Natural killer cell (primary cell): ENCODE results near the gene PALM. TPM values are rescaled to one million over a fixed set of nuclear protein-coding genes. Genes with fewer than 3 reads are reported as not detected.

Experiments
- ATAC-seq, 3 donors: fragments of 150-1000 bp in 2 of 3; fragments of 200-7000 bp in 1 of 3; cut with Tn5 transposase; 1 replicate in 1 of 3; 2 replicates in 2 of 3; pipeline ENCODE4 v1.10.0; 2021; ENCODE audit warnings: mild to moderate bottlenecking in 2 of 3, moderate library complexity in 2 of 3
- DNase-seq, 2 donors: peaks; one replicate each; pipeline versions ENCODE4 v3.0.0 to v3.0.0-alpha.2; 2013 to 2021; ENCODE audit warnings: mixed read lengths in 1 of 2
- H3K27ac ChIP-seq: one replicate; pipeline ENCODE4 v1.5.1; 2013; ENCODE audit warnings: mild to moderate bottlenecking, low read length
- H3K27me3 ChIP-seq: one replicate; pipeline ENCODE4 v1.6.1; 2013; ENCODE audit warnings: low read length; ENCODE audit not compliant: control insufficient read depth, insufficient read depth
- H3K36me3 ChIP-seq: one replicate; pipeline ENCODE4 v1.6.1; 2013; ENCODE audit warnings: low read length; ENCODE audit not compliant: control insufficient read depth, insufficient read depth
- H3K4me1 ChIP-seq: one replicate; pipeline ENCODE4 v1.6.1; 2013; ENCODE audit warnings: low read length; ENCODE audit not compliant: control insufficient read depth, insufficient read depth
- H3K4me3 ChIP-seq: one replicate; pipeline ENCODE4 v1.5.1; 2013; ENCODE audit warnings: low read length
- H3K9me3 ChIP-seq: one replicate; pipeline ENCODE4 v1.6.1; 2013; ENCODE audit warnings: low read length; ENCODE audit not compliant: control insufficient read depth, insufficient read depth
- H3K27ac Mint-ChIP-seq, 2 donors: one replicate each; pipeline ENCODE4 v1.8.0; 2022; ENCODE audit warnings: mild to moderate bottlenecking in 2 of 2, mixed read lengths in 2 of 2, moderate library complexity in 1 of 2
- H3K27me3 Mint-ChIP-seq, 2 donors: one replicate each; pipeline ENCODE4 v1.8.0; 2022; ENCODE audit warnings: low read depth in 2 of 2, mixed read lengths in 2 of 2
- H3K36me3 Mint-ChIP-seq: one replicate; pipeline ENCODE4 v1.8.0; 2022; ENCODE audit warnings: mixed read lengths
- H3K4me1 Mint-ChIP-seq, 2 donors: one replicate each; pipeline ENCODE4 v1.8.0; 2022; ENCODE audit warnings: mixed read lengths in 2 of 2
- H3K4me3 Mint-ChIP-seq: one replicate; pipeline ENCODE4 v1.8.0; 2022; ENCODE audit warnings: mild to moderate bottlenecking, moderate library complexity, mixed read lengths
- H3K9me3 Mint-ChIP-seq, 2 donors: one replicate each; pipeline ENCODE4 v1.8.0; 2022; ENCODE audit warnings: mixed read lengths in 2 of 2
- WGBS: methylation state at CpG from one replicate; pipeline ENCODE4 v1.1.7; 2013; ENCODE audit warnings: missing lambda C conversion rate; ENCODE audit not compliant: insufficient coverage; 5-methylcytosine and 5-hydroxymethylcytosine counted together
- intact Hi-C: fragments of 100-400 bp; cut with micrococcal nuclease; formaldehyde crosslinking; loops from one replicate; pipeline ENCODE4 v1.14.2; 2022
- total RNA-seq, 4 donors: library from RNA; stranded (reverse); fragments of 120-200 nt in 1 of 4; gene quantifications; one replicate each; pipeline versions ENCODE4 v1.2.3 to v1.2.4, GENCODE V29; 2013 to 2022
- TF ChIP-seq, protein P1 (sequence below): fragments of 200-600 bp; IDR thresholded peaks from one replicate; pipeline ENCODE4 v1.8.0; 2022; ENCODE audit warnings: antibody characterized with exemption

PALM gene
- total RNA-seq, 3 donors from 2014 or later (not counting 1 experiment from before 2014, with no cell fraction given), result 0.59 to 1.0 TPM; not detected in 1

- H3K36me3 Mint-ChIP-seq, result no peaks in the 10 kb centered on the region
- TF ChIP-seq, protein P1, sequence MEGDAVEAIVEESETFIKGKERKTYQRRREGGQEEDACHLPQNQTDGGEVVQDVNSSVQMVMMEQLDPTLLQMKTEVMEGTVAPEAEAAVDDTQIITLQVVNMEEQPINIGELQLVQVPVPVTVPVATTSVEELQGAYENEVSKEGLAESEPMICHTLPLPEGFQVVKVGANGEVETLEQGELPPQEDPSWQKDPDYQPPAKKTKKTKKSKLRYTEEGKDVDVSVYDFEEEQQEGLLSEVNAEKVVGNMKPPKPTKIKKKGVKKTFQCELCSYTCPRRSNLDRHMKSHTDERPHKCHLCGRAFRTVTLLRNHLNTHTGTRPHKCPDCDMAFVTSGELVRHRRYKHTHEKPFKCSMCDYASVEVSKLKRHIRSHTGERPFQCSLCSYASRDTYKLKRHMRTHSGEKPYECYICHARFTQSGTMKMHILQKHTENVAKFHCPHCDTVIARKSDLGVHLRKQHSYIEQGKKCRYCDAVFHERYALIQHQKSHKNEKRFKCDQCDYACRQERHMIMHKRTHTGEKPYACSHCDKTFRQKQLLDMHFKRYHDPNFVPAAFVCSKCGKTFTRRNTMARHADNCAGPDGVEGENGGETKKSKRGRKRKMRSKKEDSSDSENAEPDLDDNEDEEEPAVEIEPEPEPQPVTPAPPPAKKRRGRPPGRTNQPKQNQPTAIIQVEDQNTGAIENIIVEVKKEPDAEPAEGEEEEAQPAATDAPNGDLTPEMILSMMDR, result no peak
- no peak overlapping the region for H3K27ac Mint-ChIP-seq
- WGBS, result 69% methylated on average over 50 of the region's 54 CpGs
- H3K27me3 ChIP-seq, result peaks cover 7% of the 10 kb centered on the region
- no peaks in the 10 kb centered on the region for H3K36me3 ChIP-seq
- no peak for DNase-seq
- no peak overlapping the region for H3K4me3 ChIP-seq
- H3K9me3 Mint-ChIP-seq, result peaks cover 0 to 3% of the 10 kb centered on the region in 2 donors
- intact Hi-C loops, result no loop called here
- H3K4me1 ChIP-seq, result peaks cover 5% of the 10 kb centered on the region
- H3K27me3 Mint-ChIP-seq, result peaks cover 7 to 25% of the 10 kb centered on the region in 2 donors
- no peak overlapping the region for H3K4me3 Mint-ChIP-seq
- no peak overlapping the region for H3K27ac ChIP-seq
- H3K4me1 Mint-ChIP-seq, result no peaks in the 10 kb centered on the region
- H3K9me3 ChIP-seq, result peaks cover 7% of the 10 kb centered on the region
- no peak for ATAC-seq
Measured at GRCh38 chr19:718991-719512, 10.3 kb downstream of the PALM start.

DNA sequence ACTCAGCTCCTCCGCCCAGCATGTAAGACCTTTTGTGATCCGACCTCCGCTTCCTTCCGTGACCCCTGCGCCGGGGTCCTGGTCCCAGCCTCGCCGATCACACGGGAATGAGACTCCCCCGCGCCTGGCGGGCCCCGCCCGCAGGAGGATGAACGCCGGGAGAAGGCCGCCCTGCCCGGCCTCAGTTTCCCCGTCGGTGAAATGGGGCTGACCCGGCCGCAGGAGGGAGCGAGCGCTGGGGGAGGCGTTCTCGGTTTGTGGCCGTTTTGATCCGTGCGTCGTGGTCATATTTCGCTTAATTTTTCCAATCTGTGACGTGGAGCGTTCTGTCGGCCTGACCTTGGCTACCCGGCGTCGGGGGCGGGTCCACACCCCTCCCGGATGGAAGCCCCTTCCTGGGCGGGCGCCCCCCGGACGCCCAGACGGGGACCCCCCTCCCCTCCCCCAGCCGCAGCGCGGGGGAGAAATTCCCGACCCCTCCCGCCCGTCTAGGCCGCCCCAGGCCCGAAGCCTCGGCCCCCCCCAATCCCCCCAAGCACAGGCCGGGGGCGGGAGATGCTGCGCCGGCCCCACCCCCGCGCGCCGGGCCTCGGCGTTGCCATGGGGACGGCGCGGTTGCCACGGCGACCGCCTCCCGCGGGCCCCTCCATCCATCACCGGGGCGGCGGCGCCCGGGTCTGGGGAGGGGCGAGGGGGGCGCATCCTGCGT is 11.1 kb downstream of the PALM start:
- Histone ChIP-seq H3K9me3 (peaks cover 7% of the 10 kb centered on the region), H3K27ac (no peak overlapping the region), H3K4me1 (peaks cover 5% of the 10 kb centered on the region), H3K36me3 (no peaks in the 10 kb centered on the region), H3K4me3 (no peak overlapping the region), H3K27me3 (peaks cover 7% of the 10 kb centered on the region)
- no peaks in the 10 kb centered on the region for H3K36me3 Mint-ChIP-seq
- peaks cover 0 to 3% of the 10 kb centered on the region in 2 donors for H3K9me3 Mint-ChIP-seq
- TF ChIP-seq, protein P1, result no peak
- peak in 2 of 3 donors; percentile 29 to 35 for ATAC-seq
- WGBS, result 16% methylated on average over 70 of the region's 79 CpGs
- no peaks in the 10 kb centered on the region for H3K4me1 Mint-ChIP-seq
- DNase-seq, result no peak
- intact Hi-C loops, result no loop called here
- peaks cover 7 to 25% of the 10 kb centered on the region in 2 donors for H3K27me3 Mint-ChIP-seq
- no peak overlapping the region for H3K27ac Mint-ChIP-seq
- no peak overlapping the region for H3K4me3 Mint-ChIP-seq

GRCh38 chr19:720345-721160 is 11.8 kb downstream of the PALM start:
- Mint-ChIP-seq H3K4me1 (no peaks in the 10 kb centered on the region), H3K36me3 (no peaks in the 10 kb centered on the region), H3K27ac (no peak overlapping the region), H3K27me3 (peaks cover 3 to 22% of the 10 kb centered on the region in 2 donors), H3K4me3 (no peak overlapping the region), H3K9me3 (peaks cover 0 to under 1% of the 10 kb centered on the region in 2 donors)
- TF ChIP-seq, protein P1, result no peak
- Histone ChIP-seq H3K9me3 (peaks cover 2% of the 10 kb centered on the region), H3K27me3 (peaks cover 7% of the 10 kb centered on the region), H3K4me1 (peaks cover 5% of the 10 kb centered on the region), H3K27ac (no peak overlapping the region), H3K4me3 (no peak overlapping the region), H3K36me3 (no peaks in the 10 kb centered on the region)
- intact Hi-C loops, result no loop called here
- WGBS, result 19% methylated on average over 41 of the region's 58 CpGs
- DNase-seq (no peak), ATAC-seq (no peak)
